Activated T-cell treated with anti-CD3 and anti-CD28 coated beads, Interleukin-2, amount 50 U/mL, for 1 hour (primary cell): Measurements from ENCODE around the gene DRC7.
A peak's percentile ranks its signal among the peaks of the same experiment; 100 is the strongest.
"Not testable (repeated sequence)": the region's sequence is repeated elsewhere in the genome, so short reads cannot be mapped to it uniquely, and the experiment has no call there.

ENCODE experiments used
- DNase-seq: peaks from one replicate; pipeline ENCODE4 v3.0.0-alpha.2; 2020

DRC7 gene

GRCh38 chr16:57721356-57722209 lies 27.0 kb downstream of the DRC7 start:
- DNase-seq, result no peak

GRCh38 chr16:57722210-57722499 lies 27.5 kb downstream of the DRC7 start:
- no peak for DNase-seq

- DNase-seq, result no peak
These were observed 28.0 kb downstream of the DRC7 start for GRCh38 chr16:57722651-57723050.

- DNase-seq, result no peak
These were observed 28.6 kb downstream of the DRC7 start for GRCh38 chr16:57723170-57723569.

GRCh38 chr16:57724531-57724930 lies 29.9 kb downstream of the DRC7 start:
- no peak for DNase-seq

GRCh38 chr16:57725151-57725550 lies 30.5 kb downstream of the DRC7 start:
- DNase-seq, result no peak

- DNase-seq, result no peak
These were observed 30.9 kb downstream of the DRC7 start for GRCh38 chr16:57725554-57725953.

- DNase-seq, result no peak
These were observed 31.4 kb downstream of the DRC7 start for GRCh38 chr16:57725976-57726375.

- DNase-seq, result no peak
These were observed 31.9 kb downstream of the DRC7 start for GRCh38 chr16:57726433-57726947.

GRCh38 chr16:57727610-57728009 lies 33.0 kb downstream of the DRC7 start:
- no peak for DNase-seq

GRCh38 chr16:57728336-57729181 lies 34.0 kb downstream of the DRC7 start:
- no peak for DNase-seq

GRCh38 chr16:57729182-57729484 lies 34.5 kb downstream of the DRC7 start:
- no peak for DNase-seq

- DNase-seq, result not testable (repeated sequence)
These were observed 35.2 kb downstream of the DRC7 start for GRCh38 chr16:57729852-57730251.

- DNase-seq, result no peak
These were observed 36.4 kb downstream of the DRC7 start for GRCh38 chr16:57730771-57731730.

GRCh38 chr16:57732037-57732436 lies 37.4 kb downstream of the DRC7 start:
- DNase-seq, result no peak

- no peak for DNase-seq
These were observed 38.1 kb downstream of the DRC7 start for GRCh38 chr16:57732714-57733113.

GRCh38 chr16:57734308-57734924 lies 39.8 kb downstream of the DRC7 start:
- DNase-seq, result no peak

GRCh38 chr16:57734925-57735754 lies 40.5 kb downstream of the DRC7 start:
- DNase-seq, result peak; percentile 95

GRCh38 chr16:57735755-57736418 lies 41.3 kb downstream of the DRC7 start, which contains the start of gene KATNB1:
KATNB1 (plus strand) TSS chr16:57735770; CDS start chr16:57737244, 1,474 bp downstream.
- no peak for DNase-seq

GRCh38 chr16:57736419-57737351 lies 42.1 kb downstream of the DRC7 start:
- peak; percentile 50 for DNase-seq
